ENCODE results near the gene UVRAG. TPM values are rescaled to one million over a fixed set of nuclear protein-coding genes. Genes with fewer than 3 reads are reported as not detected.

Gene UVRAG
- total RNA-seq, 4 donors from 2014 or later, result 27.1 to 35.9 (median 31.0) TPM

DNA sequence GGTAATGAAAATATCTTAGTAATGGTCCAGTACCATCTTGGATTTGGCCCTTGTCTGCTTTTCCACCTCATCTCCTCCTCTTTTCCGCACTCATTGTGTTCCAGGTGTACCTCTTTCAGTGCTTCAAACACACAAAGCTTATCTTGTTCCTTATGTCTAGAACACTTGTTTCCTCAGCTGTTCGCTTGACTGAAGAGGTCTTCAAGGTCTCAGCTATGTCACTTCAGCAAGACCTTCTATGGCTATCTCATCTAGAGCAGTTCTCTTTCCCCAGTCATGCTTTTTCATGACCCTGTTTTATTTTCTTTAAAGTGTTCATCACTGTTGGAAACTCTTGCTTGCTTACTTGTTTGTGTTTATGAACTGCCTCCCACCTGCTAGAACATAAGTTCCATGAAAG, 47.4 kb downstream of the UVRAG start:
- Histone ChIP-seq H3K27me3 (no peaks in the 10 kb centered on the region), H3K4me1 (peaks cover 20 to 22% of the 10 kb centered on the region in 2 donors), H3K27ac (no peak overlapping the region), H3K36me3 (no peaks in the 10 kb centered on the region), H3K4me3 (replicated peaks in 1 of 3) (no peak overlapping the region), H3K9me3 (no peaks in the 10 kb centered on the region)
- 93 to 96% methylated on average over 2 of the region's 2 CpGs for WGBS, 2 donors
- no peak for DNase-seq
- TF ChIP-seq POLR2A (IDR thresholded peaks at IDR 0.05), result no peak
- TF ChIP-seq, protein P1, sequence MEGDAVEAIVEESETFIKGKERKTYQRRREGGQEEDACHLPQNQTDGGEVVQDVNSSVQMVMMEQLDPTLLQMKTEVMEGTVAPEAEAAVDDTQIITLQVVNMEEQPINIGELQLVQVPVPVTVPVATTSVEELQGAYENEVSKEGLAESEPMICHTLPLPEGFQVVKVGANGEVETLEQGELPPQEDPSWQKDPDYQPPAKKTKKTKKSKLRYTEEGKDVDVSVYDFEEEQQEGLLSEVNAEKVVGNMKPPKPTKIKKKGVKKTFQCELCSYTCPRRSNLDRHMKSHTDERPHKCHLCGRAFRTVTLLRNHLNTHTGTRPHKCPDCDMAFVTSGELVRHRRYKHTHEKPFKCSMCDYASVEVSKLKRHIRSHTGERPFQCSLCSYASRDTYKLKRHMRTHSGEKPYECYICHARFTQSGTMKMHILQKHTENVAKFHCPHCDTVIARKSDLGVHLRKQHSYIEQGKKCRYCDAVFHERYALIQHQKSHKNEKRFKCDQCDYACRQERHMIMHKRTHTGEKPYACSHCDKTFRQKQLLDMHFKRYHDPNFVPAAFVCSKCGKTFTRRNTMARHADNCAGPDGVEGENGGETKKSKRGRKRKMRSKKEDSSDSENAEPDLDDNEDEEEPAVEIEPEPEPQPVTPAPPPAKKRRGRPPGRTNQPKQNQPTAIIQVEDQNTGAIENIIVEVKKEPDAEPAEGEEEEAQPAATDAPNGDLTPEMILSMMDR (IDR thresholded peaks at IDR 0.05), result no peak
- intact Hi-C loops (cut with DNase I), result no loop called here

DNA sequence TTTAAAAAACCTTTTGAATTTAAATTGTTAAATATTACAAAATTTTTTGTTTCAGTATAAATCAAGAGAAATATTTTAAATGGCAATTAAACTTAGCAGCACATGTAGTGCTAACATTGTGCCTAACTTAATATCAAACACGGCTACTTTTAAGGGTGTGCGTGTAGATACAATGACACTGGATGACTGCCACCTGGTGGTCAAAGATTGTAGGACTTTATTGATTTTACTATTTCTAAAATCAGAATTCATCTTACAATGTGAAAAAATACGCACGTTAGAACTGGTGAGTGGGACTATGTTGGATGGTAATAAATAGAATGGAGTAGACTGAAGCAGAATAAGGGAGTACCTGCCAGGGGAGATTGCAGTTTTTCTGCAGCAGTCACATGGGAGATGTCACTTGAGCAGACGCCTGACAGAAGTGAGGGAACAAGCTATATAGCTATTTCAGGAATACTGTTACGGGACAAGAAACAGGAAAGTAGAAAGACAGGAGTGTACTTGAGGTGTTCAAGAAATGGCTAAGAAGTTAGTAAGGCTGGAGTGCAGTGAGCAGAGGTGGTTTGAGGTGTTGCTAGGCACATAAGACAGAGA, 52.9 kb downstream of the UVRAG start:
- H3K9me3 ChIP-seq, result no peaks in the 10 kb centered on the region
- H3K36me3 ChIP-seq, result no peaks in the 10 kb centered on the region

DNA sequence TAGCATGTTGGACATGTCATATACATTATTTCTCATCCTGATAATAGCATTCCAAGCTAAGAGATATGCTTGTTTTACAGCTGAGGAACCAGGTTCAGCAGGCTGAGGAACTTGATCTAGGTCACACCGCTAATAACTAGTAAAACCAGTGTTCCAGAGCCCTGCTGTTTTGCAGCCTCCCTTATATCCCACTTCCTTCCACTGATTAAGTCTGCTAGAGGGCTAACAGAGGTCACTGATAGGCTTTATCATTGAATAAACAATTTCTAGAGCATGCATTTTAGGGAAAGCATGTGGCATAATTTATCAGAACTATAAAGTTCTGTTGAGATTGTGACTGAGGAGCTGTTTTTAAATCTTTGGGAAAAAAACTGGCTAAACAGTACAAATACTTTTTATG, 54.0 kb downstream of the UVRAG start:
- 68 to 77% methylated on average over 1 of the region's 1 CpG for WGBS, 2 donors
- DNase-seq, result no peak
- no peaks in the 10 kb centered on the region for H3K36me3 ChIP-seq
- H3K27ac ChIP-seq, result no peak overlapping the region
- TF ChIP-seq, protein P1 (IDR thresholded peaks at IDR 0.05), result no peak
- TF ChIP-seq POLR2A (IDR thresholded peaks at IDR 0.05), result no peak
- no peaks in the 10 kb centered on the region for H3K4me1 ChIP-seq
- H3K27me3 ChIP-seq, result no peaks in the 10 kb centered on the region
- H3K4me3 ChIP-seq (replicated peaks in 1 of 3), result no peak overlapping the region
- H3K9me3 ChIP-seq, result no peaks in the 10 kb centered on the region
- intact Hi-C loops (cut with DNase I), result loop anchor here (5.0 kb wide), 1 partner anchor 67 kb away; no protein-coding TSS in a partner anchor

More for the DNA sequence above, 52.9 kb downstream of the UVRAG start:
- Histone ChIP-seq H3K4me1 (no peaks in the 10 kb centered on the region), H3K4me3 (replicated peaks in 1 of 3) (no peak overlapping the region), H3K27me3 (no peaks in the 10 kb centered on the region), H3K27ac (no peak overlapping the region)
- WGBS, 2 donors, result 31 to 34% methylated on average over 6 of the region's 6 CpGs
- TF ChIP-seq POLR2A (IDR thresholded peaks at IDR 0.05), result no peak
- TF ChIP-seq, protein P1 (IDR thresholded peaks at IDR 0.05), result peak; percentile 60 to 89 (median 77)
- DNase-seq, result peak; percentile 24 to 32
- intact Hi-C loops (cut with DNase I), result loop anchor here (5.0 kb wide), 1 partner anchor 66 kb away; no protein-coding TSS in a partner anchor

DNA sequence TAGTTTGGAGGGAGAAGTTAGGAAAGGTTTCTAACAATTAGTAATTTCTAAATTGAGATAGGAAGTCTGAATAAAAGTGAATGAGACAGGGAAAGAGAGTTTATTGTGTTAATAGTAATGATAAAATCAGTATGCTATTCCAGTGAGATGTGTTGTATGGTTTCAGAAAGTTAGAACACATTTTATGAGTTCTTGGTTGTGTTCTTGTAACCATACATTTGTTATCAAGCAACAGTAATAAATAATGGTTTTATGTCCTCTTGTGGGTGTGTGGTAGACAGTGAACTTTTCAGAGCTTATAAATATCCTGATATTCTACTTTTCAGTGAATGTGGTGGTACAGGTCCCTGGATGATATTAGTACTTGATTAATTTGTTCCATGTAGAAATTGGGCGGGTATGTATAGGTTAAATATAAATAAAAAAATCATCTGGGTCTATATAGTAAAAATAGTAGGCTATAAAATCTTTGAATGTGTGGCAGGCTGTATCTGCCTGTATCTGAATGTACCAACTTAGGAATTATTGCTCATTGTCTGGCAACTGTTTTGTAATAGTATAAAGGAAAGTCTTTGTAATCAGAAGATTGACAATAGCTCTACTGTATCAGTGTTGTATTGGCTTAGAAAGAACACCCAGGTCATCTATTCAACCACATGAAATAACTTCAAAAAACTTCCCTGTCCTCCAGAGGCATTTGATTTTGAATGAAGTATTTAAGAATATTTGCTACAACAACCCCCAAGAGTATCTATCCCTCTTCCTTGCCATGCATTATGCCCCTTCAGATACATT, 54.8 kb downstream of the UVRAG start:
- Histone ChIP-seq H3K4me1 (no peaks in the 10 kb centered on the region), H3K4me3 (replicated peaks in 1 of 3) (no peak overlapping the region), H3K27me3 (no peaks in the 10 kb centered on the region), H3K27ac (no peak overlapping the region), H3K36me3 (no peaks in the 10 kb centered on the region), H3K9me3 (no peaks in the 10 kb centered on the region)
- intact Hi-C loops (cut with DNase I), result loop anchor here (5.0 kb wide), 1 partner anchor 68 kb away; no protein-coding TSS in a partner anchor
- WGBS, 2 donors, result 95 to 97% methylated on average over 1 of the region's 1 CpG
- TF ChIP-seq POLR2A (IDR thresholded peaks at IDR 0.05), result no peak
- TF ChIP-seq, protein P1 (IDR thresholded peaks at IDR 0.05), result no peak
- DNase-seq, result no peak

GRCh38 chr11:75872887-75873416, 57.9 kb downstream of the UVRAG start:
- intact Hi-C loops (cut with DNase I), result no loop called here
- Histone ChIP-seq H3K27ac (no peak overlapping the region), H3K4me3 (replicated peaks in 1 of 3) (no peak overlapping the region), H3K27me3 (no peaks in the 10 kb centered on the region), H3K36me3 (no peaks in the 10 kb centered on the region), H3K9me3 (no peaks in the 10 kb centered on the region), H3K4me1 (peaks cover 0 to 10% of the 10 kb centered on the region in 2 donors)
- no peak for DNase-seq
- 64 to 75% methylated on average over 5 of the region's 5 CpGs for WGBS, 2 donors
- TF ChIP-seq, protein P1 (IDR thresholded peaks at IDR 0.05), result no peak
- TF ChIP-seq POLR2A (IDR thresholded peaks at IDR 0.05), result no peak
